Kidney (tissue), 14 donors: ENCODE data around the gene TMEM258. TPM values are rescaled to one million over a fixed set of nuclear protein-coding genes. Genes with fewer than 3 reads are reported as not detected.

Source experiments
- DNase-seq, 5 donors: peaks; one replicate each; pipeline ENCODE4 v3.0.0-alpha.2; 2013 to 2020
- FAIRE-seq: peaks from 2 replicates; lab custom pipeline; 2012; peaks lifted over from hg19 to GRCh38; lab: Jason Lieb, UNC
- H3K27ac ChIP-seq, 2 donors: one replicate each; pipeline ENCODE4 v1.7.0; 2013; ENCODE audit warnings: low read depth in 2 of 2, low read length in 2 of 2, inconsistent platforms in 1 of 2
- H3K27me3 ChIP-seq: one replicate; pipeline ENCODE4 v1.7.1; 2013; ENCODE audit warnings: low read length, inconsistent platforms; ENCODE audit not compliant: control insufficient read depth, insufficient read depth
- H3K36me3 ChIP-seq, 3 donors: one replicate each; pipeline versions ENCODE4 v1.7.0 to v1.7.1; 2013; ENCODE audit warnings: low read length in 3 of 3, control low read depth in 1 of 3, inconsistent platforms in 1 of 3; ENCODE audit not compliant: insufficient read depth in 3 of 3, control insufficient read depth in 2 of 3
- H3K4me1 ChIP-seq, 3 donors: one replicate each; pipeline versions ENCODE4 v1.7.0 to v1.7.1; 2013; ENCODE audit warnings: low read length in 3 of 3, inconsistent platforms in 1 of 3, low read depth in 1 of 3; ENCODE audit not compliant: control insufficient read depth in 2 of 3, insufficient read depth in 2 of 3
- H3K4me3 ChIP-seq, 3 donors: one replicate each; pipeline versions ENCODE4 v1.7.0 to v1.8.1; 2013; ENCODE audit warnings: low read length in 3 of 3, control low read depth in 1 of 3, inconsistent platforms in 1 of 3
- H3K9ac ChIP-seq, 3 donors: one replicate each; pipeline versions ENCODE4 v1.7.0 to v1.7.1; 2013; ENCODE audit warnings: low read length in 3 of 3, control low read depth in 1 of 3, inconsistent platforms in 1 of 3
- H3K9me3 ChIP-seq, 3 donors: one replicate each; pipeline versions ENCODE4 v1.7.0 to v1.7.1; 2013; ENCODE audit warnings: low read length in 3 of 3, control low read depth in 1 of 3, inconsistent platforms in 1 of 3; ENCODE audit not compliant: control insufficient read depth in 2 of 3, insufficient read depth in 1 of 3
- intact Hi-C: fragments of 100-400 bp; cut with DNase I; formaldehyde crosslinking; loops from one replicate; pipeline ENCODE4 v1.11.1; 2022
- polyA plus RNA-seq: library from polyadenylated mRNA; stranded (reverse); fragments of 350-450 nt; fragmentation: Illumina TruSeq; extraction: RNeasy Lipid Tissue Mini Kit (QIAGEN cat#74804); gene quantifications from one replicate; pipeline ENCODE4 v1.2.3, GENCODE V29; 2014; ENCODE audit warnings: low read depth, low replicate concordance; ENCODE audit not compliant: insufficient read depth
- total RNA-seq: library from RNA; stranded (reverse); fragmentation: NEBNext Ultra II Directional; extraction: Animal tissue kit (Norgen Biotek cat#: 25700); gene quantifications from one replicate; pipeline ENCODE4 v1.2.1, GENCODE V29; 2021
- TF ChIP-seq, protein P1 (sequence below): IDR thresholded peaks from 3 replicates; pipeline ENCODE4 v1.5.1; 2012; ENCODE audit warnings: mild to moderate bottlenecking, moderate library complexity, borderline replicate concordance; ENCODE audit not compliant: insufficient read depth; ENCODE audit errors: extremely low read depth
- donor health status: control.
- donor health status: control.
- donor health status: control.
- donor health status: control.
- donor health status: control.
- donor health status: DM: yes; HTN: yes; CAD: no.
- donor health status: Normal renal cell carcinoma (clear cell type).

Gene TMEM258
- total and polyA plus RNA-seq, 2 donors from 2014 or later: 92.1 to 228 TPM

GRCh38 chr11:61774411-61774810 lies 18.0 kb downstream of the TMEM258 start:
- TF ChIP-seq, protein P1, sequence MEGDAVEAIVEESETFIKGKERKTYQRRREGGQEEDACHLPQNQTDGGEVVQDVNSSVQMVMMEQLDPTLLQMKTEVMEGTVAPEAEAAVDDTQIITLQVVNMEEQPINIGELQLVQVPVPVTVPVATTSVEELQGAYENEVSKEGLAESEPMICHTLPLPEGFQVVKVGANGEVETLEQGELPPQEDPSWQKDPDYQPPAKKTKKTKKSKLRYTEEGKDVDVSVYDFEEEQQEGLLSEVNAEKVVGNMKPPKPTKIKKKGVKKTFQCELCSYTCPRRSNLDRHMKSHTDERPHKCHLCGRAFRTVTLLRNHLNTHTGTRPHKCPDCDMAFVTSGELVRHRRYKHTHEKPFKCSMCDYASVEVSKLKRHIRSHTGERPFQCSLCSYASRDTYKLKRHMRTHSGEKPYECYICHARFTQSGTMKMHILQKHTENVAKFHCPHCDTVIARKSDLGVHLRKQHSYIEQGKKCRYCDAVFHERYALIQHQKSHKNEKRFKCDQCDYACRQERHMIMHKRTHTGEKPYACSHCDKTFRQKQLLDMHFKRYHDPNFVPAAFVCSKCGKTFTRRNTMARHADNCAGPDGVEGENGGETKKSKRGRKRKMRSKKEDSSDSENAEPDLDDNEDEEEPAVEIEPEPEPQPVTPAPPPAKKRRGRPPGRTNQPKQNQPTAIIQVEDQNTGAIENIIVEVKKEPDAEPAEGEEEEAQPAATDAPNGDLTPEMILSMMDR: no peak
- Histone ChIP-seq H3K9ac (no peak overlapping the region), H3K4me1 (peaks cover 0 to 9% (median 0%) of the 10 kb centered on the region in 3 donors), H3K4me3 (no peak overlapping the region), H3K27me3 (no peaks in the 10 kb centered on the region), H3K9me3 (no peaks in the 10 kb centered on the region), H3K27ac (no peak overlapping the region), H3K36me3 (no peaks in the 10 kb centered on the region)
- FAIRE-seq (no peak), DNase-seq (peak in 4 of 5 donors; percentile 64 to 88 (median 76))
- intact Hi-C loops: no loop called here

- intact Hi-C loops: no loop called here
- TF ChIP-seq, protein P1: no peak
- no peak for FAIRE-seq
- Histone ChIP-seq H3K4me1 (peaks cover 0 to 9% (median 0%) of the 10 kb centered on the region in 3 donors), H3K4me3 (no peak overlapping the region), H3K27me3 (no peaks in the 10 kb centered on the region), H3K27ac (no peak overlapping the region), H3K36me3 (no peaks in the 10 kb centered on the region), H3K9me3 (no peaks in the 10 kb centered on the region), H3K9ac (no peak overlapping the region)
- DNase-seq: peak in 1 of 5 donors; percentile 77
Observed at GRCh38 chr11:61773809-61774208, 18.6 kb downstream of the TMEM258 start.

GRCh38 chr11:61773356-61773755 lies 19.0 kb downstream of the TMEM258 start:
- FAIRE-seq (no peak), DNase-seq (peak in 4 of 5 donors; percentile 72 to 90 (median 76))
- TF ChIP-seq, protein P1: no peak

DNA sequence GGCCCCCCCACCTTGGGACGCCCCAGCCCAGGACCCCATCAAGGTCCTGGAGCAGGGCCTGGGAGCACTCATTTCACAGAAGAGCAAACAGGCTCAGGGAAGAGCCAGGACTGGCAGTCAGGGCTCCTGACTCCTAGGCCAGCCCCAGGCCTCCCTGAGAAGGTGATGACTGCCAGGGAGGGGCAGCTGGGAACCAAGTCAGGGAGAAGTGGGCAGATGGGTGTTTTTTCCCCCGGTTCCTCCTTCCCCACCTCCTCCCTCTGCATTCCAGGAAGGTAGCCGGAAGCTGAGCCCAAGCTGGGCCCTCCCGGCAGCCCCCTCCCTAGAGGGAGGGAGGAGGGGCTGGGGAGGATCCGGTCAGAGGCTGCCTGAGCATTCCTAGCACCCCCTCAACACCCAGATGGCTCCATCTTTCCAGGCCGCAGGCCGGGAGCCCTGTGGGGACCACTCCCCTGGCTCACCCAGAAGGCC lies 20.4 kb downstream of the TMEM258 start:
- TF ChIP-seq, protein P1: no peak
- no peak overlapping the region for H3K9ac ChIP-seq
- peaks cover 0 to 7% (median 0%) of the 10 kb centered on the region in 3 donors for H3K4me1 ChIP-seq
- H3K4me3 ChIP-seq: no peak overlapping the region
- H3K27me3 ChIP-seq: no peaks in the 10 kb centered on the region
- H3K9me3 ChIP-seq: no peaks in the 10 kb centered on the region
- peak overlapping the region in 1 of 2 donors; percentile 32 for H3K27ac ChIP-seq
- H3K36me3 ChIP-seq: no peaks in the 10 kb centered on the region
- FAIRE-seq (no peak), DNase-seq (peak in 4 of 5 donors; percentile 84 to 94 (median 89))
- intact Hi-C loops: no loop called here

More at GRCh38 chr11:61773356-61773755, 19.0 kb downstream of the TMEM258 start:
- intact Hi-C loops: no loop called here
- H3K9ac ChIP-seq: no peak overlapping the region
- no peaks in the 10 kb centered on the region for H3K36me3 ChIP-seq
- peaks cover 0 to 9% (median 0%) of the 10 kb centered on the region in 3 donors for H3K4me1 ChIP-seq
- H3K9me3 ChIP-seq: no peaks in the 10 kb centered on the region
- no peak overlapping the region for H3K4me3 ChIP-seq
- H3K27ac ChIP-seq: no peak overlapping the region
- no peaks in the 10 kb centered on the region for H3K27me3 ChIP-seq
